ENCODE results near the gene S100A13.

Gene S100A13

DNA sequence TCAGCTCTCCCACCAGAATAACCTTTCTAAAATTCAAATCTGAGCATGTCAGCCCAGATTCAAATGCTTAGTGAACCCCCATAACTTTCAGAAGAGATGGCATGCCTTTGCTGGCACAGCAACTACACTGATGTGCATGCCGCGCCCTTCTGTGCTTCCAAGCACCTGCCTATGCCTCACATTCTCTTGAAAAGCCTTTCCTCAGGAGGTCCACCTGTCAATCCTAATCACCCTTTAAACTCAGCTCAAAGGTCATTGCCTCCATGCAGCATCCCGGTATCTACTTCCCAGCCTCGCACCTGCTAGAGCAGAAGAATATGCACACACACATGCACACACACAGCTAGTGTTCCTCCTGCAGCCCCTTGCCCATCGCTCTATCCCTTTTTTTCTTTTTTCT, 56.4 kb downstream of the S100A13 start:
- no peak for DNase-seq

DNA sequence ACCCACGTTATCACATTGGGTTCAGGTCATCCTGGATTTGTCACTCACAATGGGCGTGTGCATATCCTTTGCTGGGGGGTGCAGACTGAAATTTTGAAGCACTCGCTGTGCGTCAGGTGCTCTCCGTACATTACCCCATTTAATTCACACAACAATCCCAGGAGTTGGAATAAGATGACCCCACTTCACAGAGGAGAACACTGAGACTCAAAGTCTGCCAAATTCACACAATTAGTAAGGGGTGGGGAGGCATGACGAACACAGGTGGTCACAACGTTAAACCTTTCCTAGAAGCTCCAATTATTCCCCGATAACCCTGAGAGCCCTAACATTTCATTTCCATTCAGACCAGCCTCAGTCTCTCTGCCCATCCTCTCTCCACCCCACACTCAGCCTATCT, 57.8 kb downstream of the S100A13 start:
- no peak for DNase-seq
